HCT116 (cell line): ENCODE data around the gene SNTG2. TPM values are rescaled to one million over a fixed set of nuclear protein-coding genes. Genes with fewer than 3 reads are reported as not detected.

Experiments
- ELF1 ChIP-seq: IDR thresholded peaks from 2 replicates; pipeline ENCODE4 v1.6.1; 2012; ENCODE audit warnings: low read depth, borderline replicate concordance
- JUND ChIP-seq: IDR thresholded peaks from 2 replicates; pipeline ENCODE4 v1.6.1; 2012
- RAD21 ChIP-seq: IDR thresholded peaks from 2 replicates; pipeline ENCODE4 v1.6.1; 2012; ENCODE audit warnings: low read depth, mild to moderate bottlenecking
- TCF7L2 ChIP-seq: IDR thresholded peaks from 2 replicates; pipeline ENCODE4 v1.7.0; 2011; ENCODE audit warnings: borderline replicate concordance, inconsistent platforms; ENCODE audit not compliant: insufficient read depth, insufficient read length; ENCODE audit errors: extremely low read depth
- total RNA-seq: library from RNA; stranded (reverse); gene quantifications from one replicate; pipeline ENCODE4 v1.2.1, GENCODE V29; 2021; ENCODE audit not compliant: unreplicated experiment
- TF ChIP-seq, protein P1 (sequence below): IDR thresholded peaks from 2 replicates; pipeline ENCODE4 v1.6.1; 2011; ENCODE audit warnings: mild to moderate bottlenecking, low read length, moderate library complexity; ENCODE audit not compliant: insufficient replicate concordance; ENCODE audit errors: extremely low read depth

Gene SNTG2
- total RNA-seq, 1 experiment from 2014 or later: not detected

DNA sequence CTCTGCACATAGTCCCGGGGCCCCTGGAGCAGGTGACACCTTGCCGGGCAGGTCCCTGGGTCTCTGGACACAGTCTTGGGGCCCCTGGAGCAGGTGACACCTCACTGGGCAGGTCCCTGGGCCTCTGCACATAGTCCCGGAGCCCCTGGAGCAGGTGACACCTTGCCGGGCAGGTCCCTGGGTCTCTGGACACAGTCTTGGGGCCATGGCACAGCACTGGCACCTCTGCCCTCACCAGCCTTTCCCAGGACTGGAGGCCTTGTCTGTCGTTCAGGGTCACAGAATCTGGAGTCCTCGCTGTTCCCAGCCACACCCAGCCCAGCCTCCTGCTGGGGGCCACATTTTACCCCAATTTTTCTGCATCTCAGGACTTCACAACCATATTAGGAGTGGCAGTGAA lies 464.9 kb downstream of the SNTG2 start (continued):
- TF ChIP-seq, protein P1, sequence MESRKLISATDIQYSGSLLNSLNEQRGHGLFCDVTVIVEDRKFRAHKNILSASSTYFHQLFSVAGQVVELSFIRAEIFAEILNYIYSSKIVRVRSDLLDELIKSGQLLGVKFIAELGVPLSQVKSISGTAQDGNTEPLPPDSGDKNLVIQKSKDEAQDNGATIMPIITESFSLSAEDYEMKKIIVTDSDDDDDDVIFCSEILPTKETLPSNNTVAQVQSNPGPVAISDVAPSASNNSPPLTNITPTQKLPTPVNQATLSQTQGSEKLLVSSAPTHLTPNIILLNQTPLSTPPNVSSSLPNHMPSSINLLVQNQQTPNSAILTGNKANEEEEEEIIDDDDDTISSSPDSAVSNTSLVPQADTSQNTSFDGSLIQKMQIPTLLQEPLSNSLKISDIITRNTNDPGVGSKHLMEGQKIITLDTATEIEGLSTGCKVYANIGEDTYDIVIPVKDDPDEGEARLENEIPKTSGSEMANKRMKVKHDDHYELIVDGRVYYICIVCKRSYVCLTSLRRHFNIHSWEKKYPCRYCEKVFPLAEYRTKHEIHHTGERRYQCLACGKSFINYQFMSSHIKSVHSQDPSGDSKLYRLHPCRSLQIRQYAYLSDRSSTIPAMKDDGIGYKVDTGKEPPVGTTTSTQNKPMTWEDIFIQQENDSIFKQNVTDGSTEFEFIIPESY: no peak
- no peak for TF ChIP-seq RAD21
- no peak for TF ChIP-seq TCF7L2
- no peak for TF ChIP-seq ELF1
- TF ChIP-seq JUND: no peak
